ENCODE results near the gene ADAMTS9. TPM values are rescaled to one million over a fixed set of nuclear protein-coding genes. Genes with fewer than 3 reads are reported as not detected.
A peak's percentile ranks its signal among the peaks of the same experiment; 100 is the strongest.

Gene ADAMTS9
- total and polyA plus RNA-seq, 10 of the 15 experiments (the other 5 are each of a cell fraction or from before 2014, with no cell fraction given): 0.08 TPM; not detected in 9

GRCh38 chr3:64655160-64655559, 32.6 kb downstream of the ADAMTS9 start (continued):
- TF ChIP-seq CREB1 (IDR thresholded peaks at IDR 0.05; ENCODE audit: low read depth) (no peak), SPI1 (IDR thresholded peaks at IDR 0.05; ENCODE audit: borderline replicate concordance, insufficient read depth, low read depth, low read length) (no peak), FOXK2 (IDR thresholded peaks at IDR 0.05) (no peak), SUZ12 (IDR thresholded peaks at IDR 0.05; ENCODE audit: unreplicated experiment) (no peak), ZNF217 (IDR thresholded peaks at IDR 0.05) (no peak), GABPA (IDR thresholded peaks at IDR 0.05; ENCODE audit: low read depth) (no peak), TAF1 (IDR thresholded peaks at IDR 0.05; ENCODE audit: borderline replicate concordance, low read depth, low read length) (no peak), SUPT20H (IDR thresholded peaks at IDR 0.05; ENCODE audit: borderline replicate concordance, control insufficient read depth, low read depth, low read length) (no peak)
- TF ChIP-seq, protein P1, sequence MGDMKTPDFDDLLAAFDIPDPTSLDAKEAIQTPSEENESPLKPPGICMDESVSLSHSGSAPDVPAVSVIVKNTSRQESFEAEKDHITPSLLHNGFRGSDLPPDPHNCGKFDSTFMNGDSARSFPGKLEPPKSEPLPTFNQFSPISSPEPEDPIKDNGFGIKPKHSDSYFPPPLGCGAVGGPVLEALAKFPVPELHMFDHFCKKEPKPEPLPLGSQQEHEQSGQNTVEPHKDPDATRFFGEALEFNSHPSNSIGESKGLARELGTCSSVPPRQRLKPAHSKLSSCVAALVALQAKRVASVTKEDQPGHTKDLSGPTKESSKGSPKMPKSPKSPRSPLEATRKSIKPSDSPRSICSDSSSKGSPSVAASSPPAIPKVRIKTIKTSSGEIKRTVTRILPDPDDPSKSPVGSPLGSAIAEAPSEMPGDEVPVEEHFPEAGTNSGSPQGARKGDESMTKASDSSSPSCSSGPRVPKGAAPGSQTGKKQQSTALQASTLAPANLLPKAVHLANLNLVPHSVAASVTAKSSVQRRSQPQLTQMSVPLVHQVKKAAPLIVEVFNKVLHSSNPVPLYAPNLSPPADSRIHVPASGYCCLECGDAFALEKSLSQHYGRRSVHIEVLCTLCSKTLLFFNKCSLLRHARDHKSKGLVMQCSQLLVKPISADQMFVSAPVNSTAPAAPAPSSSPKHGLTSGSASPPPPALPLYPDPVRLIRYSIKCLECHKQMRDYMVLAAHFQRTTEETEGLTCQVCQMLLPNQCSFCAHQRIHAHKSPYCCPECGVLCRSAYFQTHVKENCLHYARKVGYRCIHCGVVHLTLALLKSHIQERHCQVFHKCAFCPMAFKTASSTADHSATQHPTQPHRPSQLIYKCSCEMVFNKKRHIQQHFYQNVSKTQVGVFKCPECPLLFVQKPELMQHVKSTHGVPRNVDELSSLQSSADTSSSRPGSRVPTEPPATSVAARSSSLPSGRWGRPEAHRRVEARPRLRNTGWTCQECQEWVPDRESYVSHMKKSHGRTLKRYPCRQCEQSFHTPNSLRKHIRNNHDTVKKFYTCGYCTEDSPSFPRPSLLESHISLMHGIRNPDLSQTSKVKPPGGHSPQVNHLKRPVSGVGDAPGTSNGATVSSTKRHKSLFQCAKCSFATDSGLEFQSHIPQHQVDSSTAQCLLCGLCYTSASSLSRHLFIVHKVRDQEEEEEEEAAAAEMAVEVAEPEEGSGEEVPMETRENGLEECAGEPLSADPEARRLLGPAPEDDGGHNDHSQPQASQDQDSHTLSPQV (IDR thresholded peaks at IDR 0.05): no peak

DNA sequence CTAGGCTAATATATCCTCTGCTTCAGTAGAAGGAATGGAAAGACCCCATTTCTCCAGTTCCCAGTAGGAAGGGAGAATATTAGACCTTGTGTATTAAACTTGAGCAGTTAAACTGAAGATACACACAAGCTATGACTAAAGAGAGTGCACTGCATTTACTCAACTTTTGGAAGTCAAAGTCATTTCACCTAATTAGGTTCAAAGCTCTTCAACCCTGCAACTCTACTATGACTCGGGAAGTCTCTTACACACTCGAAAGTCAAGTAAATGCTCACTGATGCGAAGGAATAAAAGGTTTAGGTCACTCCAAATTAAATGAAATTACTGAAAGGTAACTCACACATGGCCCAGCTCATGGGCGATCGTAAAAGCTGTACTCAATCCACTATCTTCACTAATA, 33.8 kb downstream of the ADAMTS9 start:
- POLR2A ChIA-PET: no interaction called here
- FAIRE-seq (no peak), ATAC-seq (no peak), DNase-seq (ENCODE audit: low read depth, low spot score) (no peak)
- intact Hi-C loops (cut with micrococcal nuclease; ENCODE audit: unreplicated experiment): no loop called here
- Histone ChIP-seq H3K36me3 (ENCODE audit: control insufficient read depth in 2 of 2, insufficient read depth in 2 of 2, low read length in 1 of 2) (no peaks in the 10 kb centered on the region), H3K9me3 (replicated peaks; ENCODE audit: control insufficient read depth, insufficient read depth, low read length) (no peaks in the 10 kb centered on the region), H2AFZ (ENCODE audit: control insufficient read depth, low read depth, low read length) (no peak overlapping the region), H3K4me3 (no peak overlapping the region), H4K20me1 (ENCODE audit: control insufficient read depth, insufficient read depth) (no peaks in the 10 kb centered on the region), H3K9ac (ENCODE audit: control insufficient read depth, insufficient read depth, low read length) (no peak overlapping the region), H3K27me3 (replicated peaks in 1 of 2; ENCODE audit: control insufficient read depth in 2 of 2, insufficient read depth in 2 of 2, low read length in 1 of 2) (no peaks in the 10 kb centered on the region), H3K4me1 (ENCODE audit: control insufficient read depth, insufficient read depth, low read length) (no peaks in the 10 kb centered on the region), H3K27ac (ENCODE audit: control insufficient read depth, insufficient read depth) (no peak overlapping the region), H3K79me2 (ENCODE audit: control insufficient read depth, insufficient read depth, low read length) (no peaks in the 10 kb centered on the region), H3K4me2 (ENCODE audit: control insufficient read depth, insufficient read depth) (no peak overlapping the region)
- CTCF ChIA-PET: no interaction called here
- SMC1A ChIA-PET (ENCODE audit: uncharacterized antibody, unreplicated experiment): interaction anchor here (1.8 kb wide), 1 partner anchor 11 kb away, joined by 3 read pairs; no protein-coding TSS in a partner anchor
- WGBS (ENCODE audit: insufficient coverage, insufficient replicate concordance, low lambda C conversion rate, missing lambda C conversion rate): 17% methylated on average over 5 of the region's 5 CpGs
- BruUV-seq (replicated peaks): no TSS peak
- RAD21 ChIA-PET (ENCODE audit: unreplicated experiment): no interaction called here
- in situ Hi-C loops (cut with MboI): no loop called here
- TF ChIP-seq CHD2 (IDR thresholded peaks at IDR 0.05; ENCODE audit: borderline replicate concordance, low read depth, low read length) (no peak), NFXL1 (IDR thresholded peaks at IDR 0.05; ENCODE audit: borderline replicate concordance) (peak; percentile 5; the same call in 1 of the 2 replicates)
